Fibroblast of lung (primary cell): Measurements from ENCODE around the gene EXTL2. TPM values are rescaled to one million over a fixed set of nuclear protein-coding genes. Genes with fewer than 3 reads are reported as not detected.
A peak's percentile ranks its signal among the peaks of the same experiment; 100 is the strongest.

ENCODE experiments used
- DNase-seq, 2 donors: peaks; one replicate each; pipeline versions ENCODE4 v3.0.0 to v3.0.0-alpha.2; 2010; ENCODE audit warnings: low read depth in 2 of 2
- H2AFZ ChIP-seq: 2 replicates; pipeline ENCODE4 v1.5.1; 2012; ENCODE audit warnings: low read length, control low read depth, inconsistent platforms
- H3K27ac ChIP-seq: 2 replicates; pipeline ENCODE4 v1.5.1; 2011; ENCODE audit warnings: low read length, control low read depth; ENCODE audit not compliant: insufficient read depth
- H3K27me3 ChIP-seq: 2 replicates; pipeline ENCODE4 v1.5.1; 2011; ENCODE audit warnings: mild to moderate bottlenecking, low read length; ENCODE audit not compliant: control insufficient read depth, insufficient read depth
- H3K36me3 ChIP-seq: 2 replicates; pipeline ENCODE4 v1.5.1; 2011; ENCODE audit warnings: low read length; ENCODE audit not compliant: control insufficient read depth, insufficient read depth
- H3K4me1 ChIP-seq: 2 replicates; pipeline ENCODE4 v1.5.1; 2011; ENCODE audit warnings: low read length; ENCODE audit not compliant: control insufficient read depth, insufficient read depth; ENCODE audit errors: extremely low read depth
- H3K4me2 ChIP-seq: 2 replicates; pipeline ENCODE4 v1.5.1; 2011; ENCODE audit warnings: low read length, control low read depth; ENCODE audit not compliant: insufficient read depth; ENCODE audit errors: extremely low read depth
- H3K4me3 ChIP-seq, 4 experiments: fragments of 200-600 bp in 1 of 4; sonication (generic) in 1 of 4; replicated peaks in 1 of 4; 2 replicates each; pipeline ENCODE4 v1.5.1; 2011 to 2016; ENCODE audit warnings: low read length in 4 of 4, low read depth in 3 of 4, mild to moderate bottlenecking in 3 of 4, control low read depth in 2 of 4, inconsistent platforms in 1 of 4, mixed read lengths in 1 of 4; ENCODE audit not compliant: insufficient read depth in 1 of 4; ENCODE audit errors: control extremely low read depth in 1 of 4
- H3K79me2 ChIP-seq: 2 replicates; pipeline ENCODE4 v1.5.1; 2012; ENCODE audit warnings: mild to moderate bottlenecking, low read length, inconsistent platforms; ENCODE audit not compliant: control insufficient read depth, insufficient read depth
- H3K9ac ChIP-seq: 2 replicates; pipeline ENCODE4 v1.5.1; 2011; ENCODE audit warnings: mild to moderate bottlenecking, low read length, control low read depth; ENCODE audit not compliant: insufficient read depth
- H3K9me3 ChIP-seq: 2 replicates; pipeline ENCODE4 v1.5.1; 2012; ENCODE audit warnings: low read depth, low read length; ENCODE audit not compliant: control insufficient read depth, insufficient read depth
- H4K20me1 ChIP-seq: 2 replicates; pipeline ENCODE4 v1.5.1; 2011; ENCODE audit warnings: low read length; ENCODE audit not compliant: control insufficient read depth, insufficient read depth; ENCODE audit errors: extremely low read depth
- CTCF ChIP-seq, 2 donors: IDR thresholded peaks in 1 of 2; conservative IDR thresholded peaks in 1 of 2; 1 replicate in 1 of 2; 2 replicates in 1 of 2; pipeline ENCODE4 v1.5.1; 2011 to 2012; ENCODE audit warnings: low read length in 2 of 2, control low read depth in 1 of 2, inconsistent platforms in 1 of 2, low read depth in 1 of 2, mild to moderate bottlenecking in 1 of 2
- EZH2 ChIP-seq: IDR thresholded peaks from 2 replicates; pipeline ENCODE4 v1.5.1; 2012; ENCODE audit warnings: low read length, control low read depth, mild to moderate bottlenecking; ENCODE audit errors: missing control alignments
- polyA plus RNA-seq, 2 donors: library from polyadenylated mRNA; depleted of rRNA in 1 of 2; stranded (reverse) in 1 of 2; unstranded in 1 of 2; fragments of >200 nt; gene quantifications; 2 replicates each; pipeline ENCODE4 v1.2.1, GENCODE V29; 2011 to 2012; ENCODE audit warnings: missing spikeins in 1 of 2
- total RNA-seq: library from RNA; depleted of rRNA; stranded (reverse); fragments of >200 nt; gene quantifications from 2 replicates; pipeline ENCODE4 v1.2.1, GENCODE V29; 2014

EXTL2 gene
- total and polyA plus RNA-seq, 2 donors (not counting 1 experiment from before 2014, with no cell fraction given), result 22.1 to 43.7 TPM

GRCh38 chr1:100903777-100904176 lies 9.1 kb upstream of the EXTL2 start:
- no peak overlapping the region for H3K27ac ChIP-seq
- H3K4me3 ChIP-seq, result no peak overlapping the region
- H3K9ac ChIP-seq, result no peak overlapping the region
- H3K4me1 ChIP-seq, result no peaks in the 10 kb centered on the region
- no peaks in the 10 kb centered on the region for H3K27me3 ChIP-seq
- TF ChIP-seq CTCF (conservative IDR thresholded peaks at IDR 0.05 in 1 of 2, IDR thresholded peaks at IDR 0.05 in 1 of 2; ENCODE audit: low read depth in 1 of 2, low read length in 2 of 2) (no peak), EZH2 (no peak)
- H3K4me2 ChIP-seq, result no peak overlapping the region
- H3K36me3 ChIP-seq, result peaks cover 7% of the 10 kb centered on the region
- no peaks in the 10 kb centered on the region for H4K20me1 ChIP-seq
- H2AFZ ChIP-seq, result no peak overlapping the region
- DNase-seq, result no peak
- no peaks in the 10 kb centered on the region for H3K9me3 ChIP-seq
- H3K79me2 ChIP-seq, result peaks cover 1% of the 10 kb centered on the region

GRCh38 chr1:100902365-100902764 lies 7.7 kb upstream of the EXTL2 start:
- no peak overlapping the region for H3K4me2 ChIP-seq
- H3K27me3 ChIP-seq, result no peaks in the 10 kb centered on the region
- H4K20me1 ChIP-seq, result no peaks in the 10 kb centered on the region
- H3K4me1 ChIP-seq, result no peaks in the 10 kb centered on the region
- H3K4me3 ChIP-seq, result no peak overlapping the region
- H3K9me3 ChIP-seq, result no peaks in the 10 kb centered on the region
- DNase-seq, result no peak
- no peak overlapping the region for H2AFZ ChIP-seq
- H3K79me2 ChIP-seq, result peaks cover 12% of the 10 kb centered on the region
- no peak overlapping the region for H3K9ac ChIP-seq
- TF ChIP-seq EZH2, result no peak
- no peak for TF ChIP-seq CTCF (conservative IDR thresholded peaks at IDR 0.05 in 1 of 2, IDR thresholded peaks at IDR 0.05 in 1 of 2; ENCODE audit: low read depth in 1 of 2, low read length in 2 of 2)
- no peak overlapping the region for H3K27ac ChIP-seq
- peaks cover 7% of the 10 kb centered on the region for H3K36me3 ChIP-seq

- no peaks in the 10 kb centered on the region for H3K9me3 ChIP-seq
- no peaks in the 10 kb centered on the region for H3K36me3 ChIP-seq
- peaks cover 35% of the 10 kb centered on the region for H3K79me2 ChIP-seq
- DNase-seq, result peak; percentile 53 to 75
- H3K4me2 ChIP-seq, result peak overlapping the region; percentile 49
- H4K20me1 ChIP-seq, result no peaks in the 10 kb centered on the region
- peak overlapping the region; percentile 87 to 97 (median 94) for H3K4me3 ChIP-seq
- H3K27ac ChIP-seq, result peak overlapping the region; percentile 96
- TF ChIP-seq EZH2 (no peak), CTCF (conservative IDR thresholded peaks at IDR 0.05 in 1 of 2, IDR thresholded peaks at IDR 0.05 in 1 of 2; ENCODE audit: low read depth in 1 of 2, low read length in 2 of 2) (no peak)
- no peaks in the 10 kb centered on the region for H3K27me3 ChIP-seq
- peak overlapping the region; percentile 95 for H3K9ac ChIP-seq
- H2AFZ ChIP-seq, result peak overlapping the region; percentile 85
- peaks cover 5% of the 10 kb centered on the region for H3K4me1 ChIP-seq
Measured at GRCh38 chr1:100896481-100896982, 1.9 kb upstream of the EXTL2 start.
